ENCODE results near the gene NELL2.

Gene NELL2

GRCh38 chr12:44674875-44675274 is 201.2 kb downstream of the NELL2 start:
- no peak for DNase-seq

GRCh38 chr12:44673811-44674210 is 202.3 kb downstream of the NELL2 start:
- no peak for DNase-seq

- DNase-seq, result no peak
Observed at GRCh38 chr12:44672042-44672441, 204.1 kb downstream of the NELL2 start.

DNA sequence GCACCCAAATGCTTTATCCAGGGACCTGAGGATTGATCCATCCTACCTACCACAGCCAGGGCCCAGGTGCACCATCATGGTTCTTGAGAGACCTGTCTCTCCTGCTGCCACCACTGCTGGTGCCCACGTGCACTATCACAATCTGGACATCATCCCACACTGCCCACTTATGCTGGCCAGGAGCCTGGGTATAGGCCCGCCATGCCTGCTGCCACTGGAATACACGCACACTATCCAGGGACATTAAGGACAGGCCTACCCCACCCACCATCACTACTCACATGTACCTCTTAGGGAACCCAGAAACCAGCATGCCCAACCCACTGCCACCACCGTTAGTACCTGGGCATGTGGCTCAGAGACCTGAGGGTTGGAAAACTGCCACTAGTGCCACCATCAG is 207.7 kb downstream of the NELL2 start:
- no peak for DNase-seq

- no peak for DNase-seq
Observed at GRCh38 chr12:44667461-44667860, 208.7 kb downstream of the NELL2 start.

- DNase-seq, result no peak
Observed at GRCh38 chr12:44663291-44663690, 212.8 kb downstream of the NELL2 start.

DNA sequence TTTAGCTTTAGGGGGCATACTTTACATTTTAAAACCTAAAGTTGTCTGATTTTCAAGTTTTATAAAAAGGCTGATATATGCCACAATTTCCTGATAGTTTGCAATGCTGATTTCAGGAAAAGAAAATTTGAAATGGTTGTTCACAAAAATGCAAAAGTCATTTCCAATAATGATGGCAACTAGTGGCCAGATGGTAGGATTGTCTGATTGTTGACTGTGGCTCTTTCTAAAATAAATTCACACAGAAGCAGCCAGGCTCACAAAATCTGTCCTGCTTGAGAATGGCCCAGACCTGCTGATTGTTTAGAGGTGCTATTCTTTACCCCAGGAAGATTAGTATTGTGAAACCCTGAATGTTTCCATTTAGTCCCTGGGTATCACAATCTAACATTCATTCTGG is 220.3 kb downstream of the NELL2 start:
- no peak for DNase-seq

DNA sequence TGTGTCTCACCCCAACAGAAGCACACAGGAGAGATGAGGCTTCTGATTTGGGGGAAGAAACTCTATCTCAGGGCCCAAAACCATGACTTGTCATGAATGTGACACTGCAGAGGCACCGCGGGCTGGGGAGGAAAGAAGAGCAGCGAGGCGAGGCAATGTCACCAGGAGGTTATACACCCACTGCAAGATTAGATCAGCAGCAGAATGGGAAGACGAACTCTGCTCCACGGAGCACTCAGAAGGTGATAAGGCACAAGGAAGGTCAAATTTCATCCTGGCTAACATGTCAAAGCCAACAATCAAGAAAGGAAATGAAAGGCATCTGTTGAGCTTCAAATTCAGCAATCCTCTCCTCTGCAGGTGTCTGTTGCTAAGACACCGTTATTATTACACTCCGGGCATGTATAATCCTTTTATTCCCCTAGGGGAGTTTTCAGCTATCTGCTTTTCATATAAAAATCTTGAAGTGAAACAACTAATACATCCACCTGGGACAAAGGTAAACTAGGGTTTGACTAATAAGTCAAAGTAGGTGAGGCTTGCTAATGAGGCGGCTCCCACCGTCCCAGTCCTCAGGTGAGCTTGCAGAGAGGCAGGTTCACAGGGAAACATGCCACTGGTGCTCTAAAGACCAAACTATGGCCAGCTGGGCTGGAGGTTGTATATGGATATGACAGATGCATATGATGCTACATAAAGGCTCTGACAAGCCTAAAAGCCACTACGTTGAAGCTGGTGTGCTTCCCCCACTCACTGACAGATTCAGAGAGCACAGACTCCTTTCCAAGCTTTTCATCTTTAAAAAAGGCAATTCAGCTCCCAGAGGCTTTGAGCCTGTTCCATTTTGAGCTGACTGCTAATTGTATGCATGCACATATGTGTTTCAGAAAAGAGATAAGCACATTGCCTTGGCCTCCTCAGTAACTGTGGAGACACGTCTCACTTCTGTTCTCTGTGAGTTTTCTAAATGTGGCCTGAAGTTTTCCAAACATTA is 221.2 kb downstream of the NELL2 start:
- no peak for DNase-seq

GRCh38 chr12:44653861-44654527 is 222.1 kb downstream of the NELL2 start:
- no peak for DNase-seq

- no peak for DNase-seq
Observed at GRCh38 chr12:44649693-44650092, 226.4 kb downstream of the NELL2 start.

GRCh38 chr12:44647917-44648690 is 228.0 kb downstream of the NELL2 start:
- no peak for DNase-seq

DNA sequence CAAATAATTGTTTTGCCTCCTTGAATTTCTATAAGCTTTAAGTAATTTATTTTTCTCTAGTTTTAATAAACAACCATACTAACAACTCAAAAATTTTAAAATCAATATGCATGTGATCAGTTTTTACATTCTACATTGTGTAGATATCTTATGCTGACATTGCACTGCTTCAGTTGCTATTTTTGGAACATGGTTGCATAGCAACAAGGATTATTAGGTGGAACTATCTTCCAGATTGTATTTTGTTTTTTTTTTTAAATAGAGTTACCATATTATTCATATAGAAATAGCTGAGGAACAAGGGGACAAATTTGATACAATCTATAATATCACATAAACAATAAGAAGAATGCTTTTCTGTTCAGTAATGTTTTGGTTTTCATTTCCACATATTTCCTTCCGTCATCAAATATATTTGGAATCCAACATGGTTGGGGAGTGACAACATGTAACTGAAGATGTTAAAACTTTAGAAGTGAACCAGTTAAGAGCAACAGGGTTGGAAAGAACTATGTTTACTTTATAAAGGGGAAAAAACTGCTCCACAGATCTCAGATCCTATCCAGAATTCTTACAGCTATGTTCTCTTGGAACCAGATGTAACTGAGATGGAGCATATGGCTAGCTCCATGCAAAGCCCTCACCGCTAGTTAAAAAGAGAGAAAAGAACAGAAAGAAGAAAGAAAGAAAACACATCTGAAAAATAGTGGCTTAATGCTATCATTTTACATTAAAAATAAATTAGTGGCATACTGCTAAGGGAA is 235.5 kb downstream of the NELL2 start:
- DNase-seq, result no peak

DNA sequence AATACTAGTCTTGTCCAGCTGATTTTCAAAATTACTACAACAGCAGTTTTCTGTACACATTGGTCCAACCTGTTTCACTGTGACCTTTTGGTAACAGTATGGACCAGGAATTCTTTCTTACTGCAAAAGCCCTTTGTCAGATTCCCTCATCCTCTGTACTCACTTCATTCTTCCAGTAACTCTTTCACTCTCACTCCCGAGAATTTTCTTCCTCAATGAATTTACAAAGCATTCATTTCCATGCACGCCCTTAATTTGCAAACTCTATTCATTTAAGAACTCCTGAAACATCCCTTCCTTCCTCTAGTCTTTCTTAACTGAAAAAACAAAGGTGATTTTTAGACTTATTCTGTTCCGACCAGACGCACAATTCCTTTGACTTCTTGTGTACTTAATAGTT is 238.2 kb downstream of the NELL2 start:
- DNase-seq, result no peak

DNA sequence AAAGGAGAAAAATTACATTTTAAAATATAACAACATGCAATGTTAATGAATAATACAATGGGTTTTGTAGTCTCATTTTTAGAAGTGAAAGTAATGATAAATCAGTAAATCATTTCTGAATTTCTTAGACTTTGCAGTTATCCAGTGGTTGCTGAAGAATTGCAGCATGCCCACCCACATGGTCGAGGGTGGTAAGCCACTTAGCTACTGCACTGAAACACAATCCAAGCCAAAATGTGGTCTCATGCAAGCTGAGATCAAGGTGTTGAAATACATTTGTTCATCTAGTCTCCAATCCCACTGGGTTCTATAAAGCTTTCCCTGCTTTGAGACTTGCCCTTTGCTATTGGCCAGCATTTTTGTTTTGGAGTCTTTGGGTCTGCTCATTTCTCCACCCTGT is 247.9 kb downstream of the NELL2 start:
- no peak for DNase-seq

DNA sequence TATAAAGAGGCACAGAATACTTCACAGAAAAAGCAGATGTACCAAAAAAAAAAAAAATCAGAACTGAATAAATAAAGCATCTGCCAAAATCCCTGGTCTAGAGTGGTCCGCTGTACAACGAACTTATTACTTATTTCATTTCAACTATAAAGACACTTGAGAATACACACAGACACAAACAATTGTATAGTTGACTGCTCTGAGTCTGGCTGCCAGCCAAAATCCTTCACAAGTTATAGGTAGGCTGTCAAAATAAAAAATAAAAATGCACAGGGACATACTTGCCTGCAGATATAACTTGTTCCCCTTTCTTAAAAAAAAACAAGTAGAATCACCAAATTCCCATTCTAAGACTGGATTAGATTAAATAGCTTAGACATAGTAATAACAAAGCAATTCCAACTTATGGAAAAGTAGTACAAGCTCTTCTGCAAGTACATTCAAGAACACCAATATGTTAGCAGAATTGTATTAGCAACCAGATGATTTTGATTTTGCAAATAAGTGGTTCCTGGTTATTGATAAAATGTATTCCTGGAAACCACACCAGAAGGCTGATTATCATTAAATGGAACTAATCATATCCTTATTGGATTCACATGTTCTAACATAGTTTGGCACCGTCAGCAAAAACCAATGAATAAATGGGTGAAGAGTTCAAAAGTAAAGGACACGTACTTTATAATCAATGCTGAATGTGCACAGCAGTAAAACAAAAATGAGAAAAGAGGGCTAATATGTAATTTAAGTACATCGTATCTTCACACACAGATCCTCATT is 248.5 kb downstream of the NELL2 start:
- no peak for DNase-seq

GRCh38 chr12:44626883-44627282 is 249.2 kb downstream of the NELL2 start:
- no peak for DNase-seq

DNA sequence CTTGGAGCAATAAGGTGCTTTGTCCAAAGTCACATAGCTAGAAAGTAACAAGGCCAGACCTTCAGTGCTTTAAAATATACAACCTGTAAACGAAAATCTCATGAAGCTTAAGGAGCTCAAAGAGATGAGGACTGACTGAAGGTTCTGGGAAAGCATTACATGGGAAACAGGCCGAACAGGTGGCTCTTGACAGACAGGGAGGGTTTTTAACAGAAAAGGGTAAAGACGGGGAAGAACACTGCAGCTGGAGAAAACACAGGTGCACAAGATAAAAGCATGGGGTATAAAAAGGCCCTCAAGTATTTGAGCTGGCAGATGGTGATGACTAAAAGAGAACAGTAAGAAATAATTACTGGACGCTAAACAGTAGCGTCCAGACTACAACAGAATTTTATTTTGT is 257.2 kb downstream of the NELL2 start:
- no peak for DNase-seq

- no peak for DNase-seq
Observed at GRCh38 chr12:44616402-44616801, 259.7 kb downstream of the NELL2 start.

DNA sequence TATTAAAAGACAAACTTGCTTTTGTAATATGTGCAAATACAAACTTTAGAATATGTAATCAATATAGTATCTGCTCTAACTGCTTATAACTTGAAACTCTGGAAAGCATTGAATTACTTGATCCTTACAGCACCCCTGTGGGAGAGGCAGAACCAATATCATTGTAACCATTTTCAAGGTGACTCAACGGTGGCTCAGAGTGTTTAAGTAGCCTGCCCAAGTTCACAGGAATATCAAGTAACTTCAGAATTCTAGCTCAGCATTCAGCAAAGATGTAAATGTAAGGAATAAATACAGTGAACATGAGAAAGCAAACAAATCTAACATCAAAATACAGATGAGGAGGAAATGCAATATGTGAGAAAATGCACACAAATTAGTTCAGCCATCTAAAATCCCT is 264.6 kb downstream of the NELL2 start:
- DNase-seq, result no peak

DNA sequence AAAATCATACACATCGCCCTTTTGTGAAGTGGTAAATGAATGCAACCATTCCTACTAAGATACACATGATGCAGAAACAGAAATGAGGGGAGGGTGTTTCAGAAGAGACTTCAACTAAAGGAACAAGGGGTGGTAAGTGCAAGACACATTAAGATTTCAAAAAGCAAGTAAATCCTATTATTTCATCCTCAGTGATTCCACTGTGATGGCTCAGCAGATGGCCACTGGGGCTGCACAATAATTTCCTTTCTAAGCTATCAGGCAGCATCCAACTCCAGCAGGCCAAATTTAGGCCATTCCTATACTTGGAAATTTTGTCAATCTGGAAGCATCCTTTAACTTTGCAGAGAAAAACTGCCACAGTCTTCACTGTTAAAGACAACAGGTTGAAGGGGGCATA is 272.4 kb downstream of the NELL2 start:
- no peak for DNase-seq

DNA sequence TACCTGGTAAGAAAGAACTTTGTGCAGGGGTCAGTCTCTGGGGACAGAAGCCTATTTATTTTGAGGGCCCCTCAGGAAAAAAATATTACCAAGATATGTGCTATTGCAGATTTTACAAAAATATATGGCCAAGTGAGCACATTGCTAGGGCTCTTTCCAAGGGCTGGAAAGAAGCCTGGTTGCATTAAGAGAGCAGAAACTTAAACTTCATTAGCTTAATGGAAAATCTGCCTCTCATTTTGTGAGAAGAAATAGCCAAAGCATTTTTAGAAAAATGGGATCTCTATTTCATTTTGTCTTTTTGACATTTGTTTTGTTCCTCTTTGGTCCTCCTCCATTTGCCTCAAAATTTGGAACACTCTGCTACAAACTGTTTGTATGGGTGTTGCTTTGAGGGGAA is 283.5 kb downstream of the NELL2 start:
- no peak for DNase-seq

GRCh38 chr12:44589697-44590096 is 286.4 kb downstream of the NELL2 start:
- DNase-seq, result no peak

All from stimulated activated CD4-positive, alpha-beta T cell treated with anti-CD3 and anti-CD28 coated beads, Interleukin-4, amount 100 ng/mL, for 1 hour (primary cell).